H1 (cell line): Measurements from ENCODE around the gene PFKFB3. TPM values are rescaled to one million over a fixed set of nuclear protein-coding genes. Genes with fewer than 3 reads are reported as not detected.
A peak's percentile ranks its signal among the peaks of the same experiment; 100 is the strongest.

Source experiments
- CTCF ChIA-PET: fragments of 300-600 bp; sonication (Branson Sonifier 250); formaldehyde crosslinking; loops from one replicate; lab custom pipeline; 2021; ENCODE audit not compliant: partially characterized antibody; lab: Charles Lee
- POLR2A ChIA-PET: fragments of 300-600 bp; sonication (Branson Sonifier 250); formaldehyde crosslinking; loops from one replicate; lab custom pipeline; 2021; ENCODE audit warnings: inconsistent platforms; ENCODE audit not compliant: partially characterized antibody; lab: Charles Lee
- DNase-seq, 2 experiments: peaks; one replicate each; pipeline versions ENCODE4 v3.0.0 to v3.0.0-alpha.2; 2010 to 2022; ENCODE audit warnings: low spot score in 2 of 2, low read depth in 1 of 2, mixed read lengths in 1 of 2
- FAIRE-seq: peaks from 2 replicates; lab custom pipeline; 2011; peaks lifted over from hg19 to GRCh38; lab: Jason Lieb, UNC
- H2AFZ ChIP-seq: 2 replicates; pipeline ENCODE4 v1.8.1; 2012; ENCODE audit warnings: low read length, inconsistent platforms
- H2AK5ac ChIP-seq: 2 replicates; pipeline ENCODE4 v1.6.1; 2013; ENCODE audit warnings: low read depth, low read length
- H2BK120ac ChIP-seq: replicated peaks from 2 replicates; pipeline ENCODE3; 2013; ENCODE audit warnings: low read depth, low read length, inconsistent platforms
- H2BK12ac ChIP-seq: 2 replicates; pipeline ENCODE4 v1.6.1; 2013; ENCODE audit warnings: low read depth, low read length
- H2BK15ac ChIP-seq: 2 replicates; pipeline ENCODE4 v1.6.1; 2013; ENCODE audit warnings: low read length
- H2BK20ac ChIP-seq: 2 replicates; pipeline ENCODE4 v1.6.1; 2013; ENCODE audit warnings: low read length
- H2BK5ac ChIP-seq: 2 replicates; pipeline ENCODE4 v1.6.1; 2013; ENCODE audit warnings: low read depth, low read length
- H3K14ac ChIP-seq: 2 replicates; pipeline ENCODE4 v1.6.1; 2013; ENCODE audit warnings: inconsistent platforms; ENCODE audit not compliant: insufficient read length
- H3K18ac ChIP-seq: 2 replicates; pipeline ENCODE4 v1.6.1; 2013; ENCODE audit warnings: low read length; ENCODE audit errors: extremely low read depth
- H3K23ac ChIP-seq: 2 replicates; pipeline ENCODE4 v1.6.1; 2013; ENCODE audit warnings: inconsistent platforms; ENCODE audit not compliant: insufficient read length
- H3K23me2 ChIP-seq: 2 replicates; pipeline ENCODE4 v1.6.1; 2013; ENCODE audit warnings: low read depth, low read length
- H3K27ac ChIP-seq: 2 replicates; pipeline ENCODE4 v1.6.1; 2011; ENCODE audit warnings: low read depth, low read length, inconsistent platforms
- H3K27me3 ChIP-seq, 4 experiments: replicated peaks in 1 of 4; 1 replicate in 1 of 4; 2 replicates in 3 of 4; pipeline versions ENCODE4 v1.6.1 to v1.8.1; 2011 to 2013; ENCODE audit warnings: low read length in 3 of 4, mild to moderate bottlenecking in 3 of 4, inconsistent platforms in 2 of 4, mixed read lengths in 2 of 4, moderate library complexity in 1 of 4; ENCODE audit not compliant: control insufficient read depth in 3 of 4, insufficient read depth in 3 of 4; ENCODE audit errors: extremely low read depth in 1 of 4
- H3K36me3 ChIP-seq, 4 experiments: 2 replicates each; pipeline versions ENCODE4 v1.6.1 to v1.8.1; 2011 to 2013; ENCODE audit warnings: mild to moderate bottlenecking in 4 of 4, low read length in 3 of 4, moderate library complexity in 2 of 4, control low read depth in 1 of 4, inconsistent platforms in 1 of 4; ENCODE audit not compliant: insufficient read depth in 4 of 4, control insufficient read depth in 2 of 4
- H3K4ac ChIP-seq: replicated peaks from 2 replicates; pipeline ENCODE3; 2013; ENCODE audit warnings: low read length, low read depth, mixed read lengths, inconsistent platforms; ENCODE audit not compliant: insufficient read length
- H3K4me1 ChIP-seq, 4 experiments: replicated peaks in 1 of 4; 1 replicate in 1 of 4; 2 replicates in 3 of 4; pipeline versions ENCODE4 v1.6.1 to v1.8.1; 2011 to 2013; ENCODE audit warnings: low read length in 3 of 4, inconsistent platforms in 2 of 4, mixed read lengths in 1 of 4; ENCODE audit not compliant: insufficient read depth in 4 of 4, control insufficient read depth in 3 of 4
- H3K4me2 ChIP-seq, 2 experiments: 2 replicates each; pipeline versions ENCODE4 v1.6.1 to v1.8.1; 2011 to 2013; ENCODE audit warnings: low read depth in 2 of 2, low read length in 2 of 2, control low read depth in 1 of 2, inconsistent platforms in 1 of 2, mild to moderate bottlenecking in 1 of 2; ENCODE audit not compliant: insufficient read depth in 1 of 2
- H3K4me3 ChIP-seq, 4 experiments: fragments of 200-600, 300-600 bp in 1 of 4; sonication (generic), shearing (Covaris generic), sonication (Bioruptor Twin) in 1 of 4; 2 replicates each; pipeline versions ENCODE4 v1.5.1 to v1.8.1; 2011 to 2016; ENCODE audit warnings: low read length in 4 of 4, low read depth in 3 of 4, control low read depth in 2 of 4, inconsistent platforms in 2 of 4, mild to moderate bottlenecking in 2 of 4, mixed read lengths in 1 of 4, moderate library complexity in 1 of 4; ENCODE audit not compliant: insufficient read depth in 2 of 4; ENCODE audit errors: extremely low read depth in 1 of 4
- H3K56ac ChIP-seq: replicated peaks from 2 replicates; pipeline ENCODE3; 2013; ENCODE audit warnings: low read depth, mild to moderate bottlenecking, mixed read lengths, low read length, inconsistent platforms; ENCODE audit not compliant: insufficient read length
- H3K79me1 ChIP-seq: 2 replicates; pipeline ENCODE4 v1.6.1; 2013; ENCODE audit warnings: low read depth, low read length, control low read depth
- H3K79me2 ChIP-seq, 2 experiments: 2 replicates each; pipeline versions ENCODE4 v1.6.1 to v1.8.1; 2012 to 2013; ENCODE audit warnings: low read length in 2 of 2, mild to moderate bottlenecking in 2 of 2, inconsistent platforms in 1 of 2; ENCODE audit not compliant: insufficient read depth in 2 of 2, control insufficient read depth in 1 of 2
- H3K9ac ChIP-seq, 4 experiments: replicated peaks in 1 of 4; 1 replicate in 1 of 4; 2 replicates in 3 of 4; pipeline versions ENCODE4 v1.6.1 to v1.8.1; 2011 to 2013; ENCODE audit warnings: low read depth in 3 of 4, low read length in 3 of 4, control low read depth in 2 of 4, mild to moderate bottlenecking in 2 of 4, moderate library complexity in 2 of 4, inconsistent platforms in 1 of 4; ENCODE audit errors: extremely low read depth in 1 of 4
- H3K9me3 ChIP-seq, 2 experiments: 2 replicates each; pipeline versions ENCODE4 v1.6.1 to v1.8.1; 2012 to 2013; ENCODE audit warnings: mild to moderate bottlenecking in 2 of 2, moderate library complexity in 2 of 2, control low read depth in 1 of 2, inconsistent platforms in 1 of 2, low read depth in 1 of 2, low read length in 1 of 2, mixed read lengths in 1 of 2; ENCODE audit not compliant: insufficient read depth in 2 of 2
- H4K20me1 ChIP-seq, 2 experiments: replicated peaks in 1 of 2; 2 replicates each; pipeline versions ENCODE3 to v1.8.1; 2011 to 2013; ENCODE audit warnings: inconsistent platforms in 2 of 2, low read length in 2 of 2, mild to moderate bottlenecking in 1 of 2; ENCODE audit not compliant: insufficient read depth in 2 of 2, control insufficient read depth in 1 of 2
- H4K5ac ChIP-seq: 2 replicates; pipeline ENCODE4 v1.6.1; 2013; ENCODE audit warnings: low read length, low read depth, mixed read lengths, inconsistent platforms; ENCODE audit not compliant: insufficient read length
- H4K8ac ChIP-seq: 2 replicates; pipeline ENCODE4 v1.8.0; 2013; ENCODE audit warnings: mild to moderate bottlenecking, moderate library complexity, low read length, inconsistent platforms; ENCODE audit not compliant: insufficient read depth; ENCODE audit errors: extremely low read depth
- H4K91ac ChIP-seq: replicated peaks from 2 replicates; pipeline ENCODE3; 2013; ENCODE audit warnings: low read length, mixed read lengths, inconsistent platforms; ENCODE audit not compliant: insufficient read length
- ASH2L ChIP-seq: fragments of 200-600, 300-600 bp; sonication (generic); IDR thresholded peaks from one replicate; pipeline ENCODE4 v1.7.1; 2017; ENCODE audit warnings: low read length
- CEBPB ChIP-seq: IDR thresholded peaks from 2 replicates; pipeline ENCODE4 v1.6.1; 2012; ENCODE audit warnings: low read depth, low read length
- E2F6 ChIP-seq: IDR thresholded peaks from 2 replicates; pipeline ENCODE4 v1.6.1; 2012; ENCODE audit warnings: inconsistent platforms
- GABPA ChIP-seq: IDR thresholded peaks from 2 replicates; pipeline ENCODE4 v1.6.1; 2011; ENCODE audit warnings: mild to moderate bottlenecking, low read length, moderate library complexity, borderline replicate concordance; ENCODE audit not compliant: insufficient read depth
- SIN3A ChIP-seq, 2 experiments: IDR thresholded peaks in 1 of 2; conservative IDR thresholded peaks in 1 of 2; 2 replicates each; pipeline ENCODE4 v1.6.1; 2011 to 2012; ENCODE audit warnings: low read length in 2 of 2, improper control_type of control experiment in 1 of 2, low read depth in 1 of 2, mild to moderate bottlenecking in 1 of 2
- SP1 ChIP-seq: IDR thresholded peaks from 2 replicates; pipeline ENCODE4 v1.6.1; 2011; ENCODE audit warnings: low read depth, low read length
- TAF7 ChIP-seq: optimal IDR thresholded peaks from 2 replicates; pipeline ENCODE3; 2011; ENCODE audit warnings: low read depth, mild to moderate bottlenecking, inconsistent platforms, low read length, moderate library complexity, borderline replicate concordance
- TBP ChIP-seq: IDR thresholded peaks from 2 replicates; pipeline ENCODE4 v1.6.1; 2011; ENCODE audit warnings: low read depth, low read length, improper control_type of control experiment
- WGBS, 2 experiments: shearing (Covaris generic) in 1 of 2; methylation state at CpG; one replicate each; pipeline versions ENCODE4 v1.1.6 to v1.1.7; 2013 to 2015; ENCODE audit warnings: low lambda C conversion rate in 2 of 2, mixed read lengths in 2 of 2, inconsistent platforms in 1 of 2, low coverage in 1 of 2, missing lambda C conversion rate in 1 of 2; ENCODE audit not compliant: insufficient replicate concordance in 2 of 2, insufficient coverage in 1 of 2, insufficient read length in 1 of 2; ENCODE audit errors: extremely low coverage in 1 of 2, missing lambda C conversion rate in 1 of 2; 5-methylcytosine and 5-hydroxymethylcytosine counted together
- polyA plus RNA-seq, 7 experiments: library from polyadenylated mRNA; depleted of rRNA in 3 of 7; stranded (reverse) in 5 of 7; unstranded in 2 of 7; fragments of >200 nt in 5 of 7; fragments of 200-250 nt in 2 of 7; gene quantifications; 1 replicate in 5 of 7; 2 replicates in 1 of 7; 4 replicates in 1 of 7; pipeline versions ENCODE4 v1.2.1 to v1.2.3, GENCODE V29; 2011 to 2013; ENCODE audit warnings: missing spikeins in 2 of 7, mixed read lengths in 2 of 7
- total RNA-seq: library from RNA; stranded (reverse); fragmentation: NEBNext Ultra II Directional; extraction: Animal tissue kit (Norgen Biotek cat#: 25700); gene quantifications from 2 replicates; pipeline ENCODE4 v1.2.1, GENCODE V29; 2021
- TF ChIP-seq, protein P1 (sequence below): IDR thresholded peaks from 2 replicates; pipeline ENCODE4 v1.6.1; 2011; ENCODE audit warnings: low read depth, mild to moderate bottlenecking, low read length; ENCODE audit not compliant: insufficient read depth
- TF ChIP-seq, protein P2 (sequence below), 3 experiments: IDR thresholded peaks; 1 replicate in 2 of 3; 2 replicates in 1 of 3; pipeline versions ENCODE4 v1.5.1 to v1.6.1; 2011; ENCODE audit warnings: low read length in 3 of 3, mild to moderate bottlenecking in 3 of 3, inconsistent platforms in 2 of 3, low read depth in 1 of 3, moderate library complexity in 1 of 3; ENCODE audit not compliant: insufficient read depth in 1 of 3; ENCODE audit errors: control extremely low read depth in 1 of 3

The PFKFB3 gene
- total and polyA plus RNA-seq, 2 of the 8 experiments (the other 6 are each of a cell fraction or from before 2014, with no cell fraction given): 15.6 to 32.0 TPM

GRCh38 chr10:6187278-6187677 lies 15.5 kb upstream of the PFKFB3 start:
- no peaks in the 10 kb centered on the region for H3K27me3 ChIP-seq
- no peaks in the 10 kb centered on the region for H3K9me3 ChIP-seq
- no peak overlapping the region for H2AFZ ChIP-seq
- H4K91ac ChIP-seq: no peak overlapping the region
- H2BK20ac ChIP-seq: no peak overlapping the region
- H3K4me3 ChIP-seq: no peak overlapping the region
- no peak overlapping the region for H2BK15ac ChIP-seq
- no peak overlapping the region for H3K27ac ChIP-seq
- H3K9ac ChIP-seq: peak overlapping the region in 1 of 4 experiments; percentile 41; a peak in 1 of 7 replicates
- H2BK120ac ChIP-seq: no peak overlapping the region
- no peak overlapping the region for H3K56ac ChIP-seq
- peaks cover 2% of the 10 kb centered on the region in 2 experiments for H4K20me1 ChIP-seq
- H3K18ac ChIP-seq: no peak overlapping the region
- no peak overlapping the region for H3K23ac ChIP-seq
- peaks cover 0 to under 1% (median 0%) of the 10 kb centered on the region in 4 experiments; a peak in 1 of 7 replicates for H3K4me1 ChIP-seq
- no peaks in the 10 kb centered on the region for H3K36me3 ChIP-seq
- 93% methylated on average over 6 of the region's 6 CpGs; no CpG with 5 or more reads in 1 of the 2 experiments for WGBS, 2 experiments
- no peak overlapping the region for H4K8ac ChIP-seq
- no peak overlapping the region for H2AK5ac ChIP-seq
- H2BK5ac ChIP-seq: no peak overlapping the region
- H4K5ac ChIP-seq: no peak overlapping the region
- H2BK12ac ChIP-seq: no peak overlapping the region
- ChIA-PET POLR2A (interaction anchor here (1.2 kb wide), 1 partner anchor 15 kb away, joined by 4 read pairs; the partner anchor contains the start of gene PFKFB3), CTCF (interaction anchor here (0.6 to 1.7 kb wide), 4 partner anchors 10 to 1606 kb away, joined by 3 to 7 read pairs (median 3); no protein-coding TSS in a partner anchor)
- no peaks in the 10 kb centered on the region for H3K23me2 ChIP-seq
- H3K79me2 ChIP-seq: no peaks in the 10 kb centered on the region
- FAIRE-seq (no peak), DNase-seq (no peak)
- H3K79me1 ChIP-seq: peaks cover 2% of the 10 kb centered on the region
- no peak overlapping the region for H3K14ac ChIP-seq
- no peak overlapping the region for H3K4me2 ChIP-seq
- H3K4ac ChIP-seq: no peak overlapping the region
- TF ChIP-seq E2F6 (no peak), TAF7 (no peak), SP1 (no peak), CEBPB (no peak), SIN3A (conservative IDR thresholded peaks at IDR 0.05 in 1 of 2, IDR thresholded peaks at IDR 0.05 in 1 of 2; ENCODE audit: low read depth in 1 of 2, low read length in 2 of 2) (no peak), ASH2L (no peak), TBP (no peak), GABPA (no peak)
- TF ChIP-seq, protein P1, sequence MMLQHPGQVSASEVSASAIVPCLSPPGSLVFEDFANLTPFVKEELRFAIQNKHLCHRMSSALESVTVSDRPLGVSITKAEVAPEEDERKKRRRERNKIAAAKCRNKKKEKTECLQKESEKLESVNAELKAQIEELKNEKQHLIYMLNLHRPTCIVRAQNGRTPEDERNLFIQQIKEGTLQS: no peak
- TF ChIP-seq, protein P2, sequence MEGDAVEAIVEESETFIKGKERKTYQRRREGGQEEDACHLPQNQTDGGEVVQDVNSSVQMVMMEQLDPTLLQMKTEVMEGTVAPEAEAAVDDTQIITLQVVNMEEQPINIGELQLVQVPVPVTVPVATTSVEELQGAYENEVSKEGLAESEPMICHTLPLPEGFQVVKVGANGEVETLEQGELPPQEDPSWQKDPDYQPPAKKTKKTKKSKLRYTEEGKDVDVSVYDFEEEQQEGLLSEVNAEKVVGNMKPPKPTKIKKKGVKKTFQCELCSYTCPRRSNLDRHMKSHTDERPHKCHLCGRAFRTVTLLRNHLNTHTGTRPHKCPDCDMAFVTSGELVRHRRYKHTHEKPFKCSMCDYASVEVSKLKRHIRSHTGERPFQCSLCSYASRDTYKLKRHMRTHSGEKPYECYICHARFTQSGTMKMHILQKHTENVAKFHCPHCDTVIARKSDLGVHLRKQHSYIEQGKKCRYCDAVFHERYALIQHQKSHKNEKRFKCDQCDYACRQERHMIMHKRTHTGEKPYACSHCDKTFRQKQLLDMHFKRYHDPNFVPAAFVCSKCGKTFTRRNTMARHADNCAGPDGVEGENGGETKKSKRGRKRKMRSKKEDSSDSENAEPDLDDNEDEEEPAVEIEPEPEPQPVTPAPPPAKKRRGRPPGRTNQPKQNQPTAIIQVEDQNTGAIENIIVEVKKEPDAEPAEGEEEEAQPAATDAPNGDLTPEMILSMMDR (IDR thresholded peaks at IDR 0.05; ENCODE audit: control extremely low read depth in 1 of 3, insufficient read depth in 1 of 3, low read depth in 1 of 3, low read length in 3 of 3): no peak
